Stimulated activated CD4-positive, alpha-beta T cell treated with anti-CD3 and anti-CD28 coated beads, Interleukin-12 subunit alpha, Interleukin-12 subunit beta, amount 100 ng/mL, for 4 hours (primary cell): Measurements from ENCODE around the gene SLC34A1.
A peak's percentile ranks its signal among the peaks of the same experiment; 100 is the strongest.
"Not testable (repeated sequence)": the region's sequence is repeated elsewhere in the genome, so short reads cannot be mapped to it uniquely, and the experiment has no call there.

Source experiments
- DNase-seq: peaks from one replicate; pipeline ENCODE4 v3.0.0-alpha.2; 2020

Gene SLC34A1, protein sequence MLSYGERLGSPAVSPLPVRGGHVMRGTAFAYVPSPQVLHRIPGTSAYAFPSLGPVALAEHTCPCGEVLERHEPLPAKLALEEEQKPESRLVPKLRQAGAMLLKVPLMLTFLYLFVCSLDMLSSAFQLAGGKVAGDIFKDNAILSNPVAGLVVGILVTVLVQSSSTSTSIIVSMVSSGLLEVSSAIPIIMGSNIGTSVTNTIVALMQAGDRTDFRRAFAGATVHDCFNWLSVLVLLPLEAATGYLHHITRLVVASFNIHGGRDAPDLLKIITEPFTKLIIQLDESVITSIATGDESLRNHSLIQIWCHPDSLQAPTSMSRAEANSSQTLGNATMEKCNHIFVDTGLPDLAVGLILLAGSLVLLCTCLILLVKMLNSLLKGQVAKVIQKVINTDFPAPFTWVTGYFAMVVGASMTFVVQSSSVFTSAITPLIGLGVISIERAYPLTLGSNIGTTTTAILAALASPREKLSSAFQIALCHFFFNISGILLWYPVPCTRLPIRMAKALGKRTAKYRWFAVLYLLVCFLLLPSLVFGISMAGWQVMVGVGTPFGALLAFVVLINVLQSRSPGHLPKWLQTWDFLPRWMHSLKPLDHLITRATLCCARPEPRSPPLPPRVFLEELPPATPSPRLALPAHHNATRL

DNA sequence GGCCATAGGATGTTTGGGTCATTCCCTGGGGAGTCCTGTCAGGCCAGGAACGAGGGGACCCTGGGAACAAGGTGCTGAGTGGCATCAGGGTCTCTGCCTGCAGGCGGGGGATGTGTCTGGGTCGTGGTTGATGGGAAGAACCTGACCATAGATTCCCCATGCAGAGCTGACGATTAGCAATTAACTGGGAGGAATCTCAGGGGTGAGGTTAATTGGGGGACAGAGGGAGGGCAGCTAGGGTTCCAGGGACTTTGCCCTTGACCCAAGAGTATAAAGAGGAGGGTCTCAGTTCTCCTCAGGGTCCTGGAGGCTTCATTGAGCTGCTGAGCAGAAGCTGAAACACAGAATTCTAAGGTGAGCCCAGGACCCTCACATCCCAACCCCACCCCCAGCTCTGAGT, at the start of gene SLC34A1:
SLC34A1 (plus strand) TSS at position 301 of the 400 bp plus-strand sequence. CDS start 1,308 bp downstream, outside the sequence.
- no peak for DNase-seq

DNA sequence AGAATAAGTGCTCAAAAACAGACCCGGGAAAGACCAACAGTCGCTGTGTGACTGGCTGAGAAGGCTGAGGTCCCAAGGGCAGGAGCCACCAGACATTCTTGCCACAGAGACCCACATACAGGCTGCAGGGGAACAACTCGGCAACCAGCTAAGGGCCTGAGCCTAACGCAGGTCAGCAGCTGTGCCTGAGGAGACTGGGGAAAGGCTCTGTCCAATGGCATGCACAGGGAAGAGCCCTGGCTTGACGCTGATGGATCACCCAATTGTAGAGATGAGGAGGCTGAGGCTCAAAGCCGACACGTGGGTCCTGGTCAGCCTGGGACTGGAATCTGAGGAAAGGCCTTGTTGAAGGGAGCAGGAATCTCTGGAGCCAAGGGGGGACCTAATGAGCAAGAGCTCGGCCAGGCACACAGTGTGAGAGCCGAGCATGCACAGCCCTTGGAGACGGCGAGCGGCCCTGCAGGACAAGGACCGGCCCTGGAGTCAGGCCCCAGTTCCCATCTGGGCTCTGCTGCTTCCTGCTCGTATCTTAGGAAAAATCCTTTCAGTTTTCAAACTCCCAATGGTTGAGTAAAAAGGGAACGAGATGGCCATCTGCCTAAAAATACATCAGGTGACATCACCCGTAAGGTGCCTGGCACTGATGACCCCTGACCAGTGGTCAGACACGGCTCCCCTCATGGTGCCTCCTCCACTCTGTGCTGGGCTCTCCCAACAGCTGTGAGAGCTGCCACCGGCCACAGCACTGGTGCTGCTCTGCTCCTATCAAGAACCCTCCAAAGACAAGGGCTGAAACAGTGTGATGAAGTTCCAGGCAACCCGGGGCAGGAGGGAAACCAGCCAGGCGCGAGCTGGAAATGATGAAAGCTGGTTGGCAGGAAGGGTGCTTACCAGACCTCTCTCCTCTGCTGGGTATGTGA, 49.2 kb upstream of the SLC34A1 start:
- DNase-seq: no peak

DNA sequence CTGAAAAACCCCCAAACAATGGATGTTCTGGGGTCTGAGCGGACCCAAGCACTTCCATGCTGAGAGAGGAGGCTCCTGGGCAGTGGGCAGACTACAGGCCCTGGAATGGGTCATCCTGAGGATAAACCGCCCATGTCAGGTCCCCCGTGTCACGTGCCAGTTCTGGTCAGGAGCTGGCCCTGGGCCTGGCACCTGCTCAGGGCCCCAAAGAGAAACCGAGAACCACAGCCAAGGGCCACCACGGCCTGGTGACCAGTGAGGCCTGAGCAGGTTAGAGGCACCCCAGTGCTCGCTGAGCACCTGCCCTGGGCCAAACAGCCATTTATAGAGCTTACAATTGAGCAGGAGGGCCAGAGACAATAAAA, 48.6 kb upstream of the SLC34A1 start:
- DNase-seq: no peak

DNA sequence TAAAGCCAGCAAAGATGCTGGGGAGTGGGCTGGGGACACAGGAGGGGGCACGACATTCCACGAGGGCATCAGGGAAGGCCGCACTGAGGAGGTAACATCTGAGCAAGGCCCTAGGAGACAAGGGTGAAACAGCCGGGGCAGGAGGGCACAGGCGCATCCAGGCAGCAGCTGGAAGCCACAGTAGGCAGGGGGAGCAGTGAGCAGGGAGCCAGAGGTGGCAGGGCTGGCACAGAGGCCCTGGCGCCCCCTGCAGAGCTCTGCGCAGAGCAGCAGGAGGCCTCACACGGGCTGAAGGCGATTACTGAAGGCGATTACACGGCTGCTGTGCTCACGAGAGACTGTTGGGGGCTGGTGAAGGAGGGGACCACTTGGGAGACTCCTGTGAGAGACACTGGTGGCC, 48.1 kb upstream of the SLC34A1 start:
- no peak for DNase-seq

DNA sequence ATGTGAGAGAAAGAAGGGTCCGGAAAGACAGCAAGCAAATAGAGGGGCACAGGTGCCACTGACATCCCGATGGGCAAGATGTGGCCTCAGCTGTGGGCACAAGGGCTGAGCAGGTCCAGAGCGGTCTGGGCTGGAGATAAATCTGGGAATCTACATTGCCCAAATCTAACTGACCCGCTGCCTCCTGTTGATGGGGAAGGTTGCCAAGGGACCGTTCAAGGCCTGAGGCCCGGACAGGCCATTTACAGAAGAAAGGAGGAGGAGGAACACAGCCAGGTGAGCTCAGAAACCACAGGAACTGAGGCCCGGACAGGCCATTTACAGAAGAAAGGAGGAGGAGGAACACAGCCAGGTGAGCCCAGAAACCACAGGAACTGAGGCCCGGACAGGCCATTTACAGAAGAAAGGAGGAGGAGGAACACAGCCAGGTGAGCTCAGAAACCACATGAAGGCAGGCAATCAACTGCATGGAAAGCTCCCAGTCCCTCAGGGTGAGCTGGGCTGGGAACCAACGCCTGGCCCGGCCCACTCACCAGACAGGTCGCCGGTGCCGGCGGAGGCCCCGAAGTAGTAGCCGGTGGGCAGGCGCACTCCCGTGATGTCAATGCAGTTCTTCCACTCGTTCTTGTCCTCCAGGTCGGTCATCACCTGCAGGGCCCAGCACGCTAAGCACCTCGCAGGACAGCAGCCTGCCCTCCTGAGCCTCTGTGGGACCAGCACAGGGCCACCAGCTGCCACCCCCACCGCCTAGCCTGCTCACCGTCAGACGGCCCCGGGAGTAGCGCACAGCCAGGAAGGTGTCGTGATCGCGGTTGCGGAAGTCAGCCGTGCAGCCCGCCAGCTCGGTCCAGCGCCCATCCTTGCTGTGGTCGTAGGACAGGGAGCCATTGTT, 47.4 kb upstream of the SLC34A1 start:
- DNase-seq: no peak

DNA sequence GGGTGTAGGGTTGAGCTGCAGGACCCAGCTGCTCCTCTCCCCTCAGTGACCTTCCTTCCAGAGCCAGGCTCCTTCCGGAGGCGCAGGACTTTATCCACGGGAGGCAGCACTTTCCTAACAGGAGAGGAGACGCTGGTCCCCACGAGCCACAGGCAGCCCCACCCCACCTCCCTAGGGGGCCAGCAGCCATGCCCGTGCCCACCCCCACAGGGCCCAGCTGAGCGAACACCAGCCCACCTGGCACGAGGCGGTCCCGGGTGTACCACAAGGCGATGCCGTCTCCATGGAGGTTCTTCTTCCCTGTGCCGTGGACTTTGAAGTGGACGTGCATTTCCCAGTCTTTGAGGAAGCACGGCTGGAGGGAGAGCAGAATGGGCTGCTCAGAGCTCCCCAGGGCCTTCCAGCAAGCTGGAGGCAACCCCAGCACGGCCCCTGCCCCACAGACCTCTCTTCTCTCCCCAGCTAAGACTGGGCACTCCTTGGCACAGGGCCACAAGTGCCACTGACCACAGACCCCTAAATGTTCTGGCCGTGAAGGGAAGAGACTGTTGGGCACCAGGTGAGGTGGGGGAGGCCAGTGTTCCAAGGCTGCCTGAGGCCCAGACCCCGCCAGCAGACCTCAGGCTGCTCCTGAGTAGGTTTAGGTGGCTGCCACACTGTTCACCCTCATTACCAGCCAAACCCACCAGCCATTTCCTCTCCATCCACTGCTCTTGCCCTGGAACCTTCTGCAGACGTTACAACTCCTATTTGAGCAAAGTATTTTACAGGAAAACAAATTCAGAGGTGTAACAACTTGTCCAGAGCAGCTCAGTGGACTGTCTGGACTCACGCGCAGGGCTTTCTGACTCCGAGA, 45.8 kb upstream of the SLC34A1 start:
- no peak for DNase-seq

DNA sequence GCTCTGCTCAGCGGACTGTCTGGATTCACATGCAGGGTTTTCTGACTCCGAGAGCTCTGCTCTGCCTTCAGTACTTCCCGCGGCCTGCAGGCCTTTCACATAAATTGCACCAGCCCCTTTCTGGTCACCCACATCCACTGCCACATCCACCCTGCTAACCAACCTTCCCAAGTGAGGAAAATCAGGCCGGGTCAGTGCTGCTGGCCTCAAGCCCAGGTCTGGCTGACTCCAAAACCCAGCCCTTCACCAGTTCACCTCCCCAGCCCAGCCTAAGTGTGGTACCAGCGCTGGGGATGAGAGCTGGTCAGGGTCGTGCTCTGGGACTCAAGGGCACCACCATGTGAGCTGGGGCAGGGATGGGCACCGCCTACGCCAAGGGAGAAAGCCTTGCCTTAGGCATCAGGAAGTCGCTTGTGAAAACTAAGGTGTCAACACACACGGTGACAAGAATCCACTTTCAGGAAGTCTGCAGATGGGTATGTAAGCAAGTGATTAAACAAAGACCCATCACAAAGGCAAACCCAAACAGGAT, 45.1 kb upstream of the SLC34A1 start:
- no peak for DNase-seq

DNA sequence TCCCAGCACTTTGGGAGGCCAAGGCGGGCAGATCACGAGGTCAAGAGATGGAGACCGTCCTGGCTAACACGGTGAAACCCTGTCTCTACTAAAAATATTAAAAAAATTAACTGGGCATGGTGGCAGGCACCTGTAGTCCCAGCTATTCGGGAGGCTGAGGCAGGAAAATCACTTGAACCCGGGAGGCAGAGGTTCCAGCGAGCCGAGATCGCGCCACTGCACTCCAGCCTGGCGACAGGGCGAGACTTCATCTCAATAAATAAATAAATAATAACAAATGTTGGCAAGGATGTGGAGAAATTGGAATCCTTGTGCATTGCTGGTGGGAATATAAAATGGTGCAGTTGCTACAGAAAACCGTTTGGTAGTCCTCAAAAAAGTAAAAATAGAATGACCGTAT, 41.2 kb upstream of the SLC34A1 start:
- DNase-seq: not testable (repeated sequence)

DNA sequence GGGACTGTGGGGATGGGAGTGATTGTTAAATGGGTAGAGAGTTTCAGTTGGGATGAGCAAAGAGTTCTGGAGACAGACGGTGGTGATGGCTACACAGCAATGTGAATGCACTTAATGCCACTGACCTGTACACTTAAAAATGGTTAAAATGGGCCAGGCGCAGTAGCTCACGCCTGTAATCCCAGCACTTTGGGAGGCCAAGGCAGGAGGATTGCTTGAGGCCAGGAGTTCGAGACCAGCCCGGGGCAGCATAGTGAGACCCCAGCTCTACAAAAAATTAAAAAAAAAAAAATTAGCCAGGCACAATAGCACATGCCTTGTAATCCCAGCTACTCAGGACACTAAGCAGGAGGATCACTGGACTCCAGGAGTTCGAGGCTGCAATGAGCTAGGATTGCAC, 40.5 kb upstream of the SLC34A1 start:
- DNase-seq: no peak

DNA sequence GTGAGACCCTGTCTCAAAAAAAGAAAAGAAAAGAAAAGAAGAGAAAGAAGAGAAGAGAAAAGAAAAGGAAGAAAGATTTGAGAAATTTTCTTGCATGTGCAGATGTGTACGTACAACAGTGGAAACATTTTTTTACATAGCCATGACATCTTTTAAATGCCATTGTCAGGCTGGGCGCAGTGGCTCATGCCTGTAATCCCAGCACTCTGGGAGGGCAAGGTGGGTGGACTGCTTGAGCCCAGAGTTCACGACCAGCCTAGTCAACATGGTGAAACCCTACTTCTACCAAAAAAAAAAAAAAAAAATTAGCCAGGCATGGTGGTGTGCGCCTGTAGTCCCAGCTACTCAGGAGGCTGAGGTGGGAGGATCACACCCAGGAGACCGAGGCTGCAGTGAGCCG, 39.3 kb upstream of the SLC34A1 start:
- DNase-seq: no peak

DNA sequence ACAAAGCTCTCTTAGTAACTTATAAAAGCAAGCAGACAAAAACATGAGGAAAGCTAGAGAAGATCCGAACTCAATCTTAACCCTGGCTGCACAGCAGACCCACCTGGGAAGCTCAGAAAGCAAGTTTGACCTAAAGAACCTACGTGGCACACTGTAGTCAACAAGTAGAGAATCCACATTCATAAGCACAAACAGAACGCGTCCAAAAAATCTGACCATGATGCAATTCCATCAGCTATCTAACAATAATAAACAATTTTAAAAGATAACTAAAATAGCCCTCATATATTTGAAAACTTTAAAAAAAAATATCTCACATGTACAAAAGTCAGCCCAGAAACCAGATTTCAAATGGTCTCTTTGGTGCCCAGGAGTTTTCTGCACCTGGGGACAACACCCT, 37.4 kb upstream of the SLC34A1 start:
- no peak for DNase-seq

DNA sequence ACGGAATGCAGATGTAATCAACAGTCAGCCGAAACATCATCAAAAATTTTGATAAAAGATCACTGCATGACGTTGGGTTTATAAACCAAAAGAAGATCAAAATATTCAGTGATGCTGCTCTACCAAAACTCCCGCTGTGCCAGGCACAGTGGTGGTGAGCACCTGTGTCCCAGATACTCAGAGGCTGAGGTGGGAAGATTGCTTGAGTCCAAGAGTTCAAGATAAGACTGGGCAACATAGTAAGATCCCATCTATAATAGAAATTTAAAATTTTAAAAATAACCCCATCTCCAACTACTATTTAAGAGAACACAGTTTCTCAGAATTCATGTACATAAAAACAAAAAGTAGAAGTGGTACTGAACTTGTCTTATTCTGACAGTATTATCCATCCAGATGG, 36.5 kb upstream of the SLC34A1 start:
- no peak for DNase-seq

DNA sequence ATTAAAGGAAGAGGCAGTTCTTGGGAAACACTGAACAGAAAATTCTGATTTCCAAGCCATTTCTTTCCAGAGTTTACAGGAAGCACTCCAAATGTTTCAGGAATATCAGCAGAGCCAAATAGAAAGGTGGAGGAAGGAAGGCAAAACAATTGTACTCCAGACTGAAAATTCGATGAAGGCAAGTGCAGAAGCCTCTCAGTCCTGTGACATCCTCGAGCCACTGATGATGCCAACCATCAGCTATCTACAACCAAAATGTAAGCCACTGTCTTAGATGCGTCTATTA, 34.9 kb upstream of the SLC34A1 start:
- no peak for DNase-seq

DNA sequence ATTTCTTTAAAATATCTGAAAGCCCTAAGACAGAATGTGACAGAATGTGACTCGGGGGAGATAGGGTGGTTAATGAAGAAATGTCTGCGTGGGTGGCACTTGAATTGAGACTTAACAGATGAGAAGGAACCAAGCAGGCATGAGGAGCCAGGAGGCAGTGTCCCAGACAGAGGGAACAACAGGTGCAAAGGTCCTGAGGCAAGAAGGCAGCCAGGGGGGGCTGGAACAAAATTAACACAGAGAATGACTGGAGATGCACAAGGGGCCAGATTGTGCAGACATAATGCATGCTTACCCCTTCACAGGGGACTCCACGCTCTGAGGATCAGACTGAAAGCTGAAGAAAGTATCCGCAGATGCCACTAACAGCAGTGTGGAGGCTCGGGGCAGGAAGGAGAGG, 34.5 kb upstream of the SLC34A1 start:
- DNase-seq: no peak

DNA sequence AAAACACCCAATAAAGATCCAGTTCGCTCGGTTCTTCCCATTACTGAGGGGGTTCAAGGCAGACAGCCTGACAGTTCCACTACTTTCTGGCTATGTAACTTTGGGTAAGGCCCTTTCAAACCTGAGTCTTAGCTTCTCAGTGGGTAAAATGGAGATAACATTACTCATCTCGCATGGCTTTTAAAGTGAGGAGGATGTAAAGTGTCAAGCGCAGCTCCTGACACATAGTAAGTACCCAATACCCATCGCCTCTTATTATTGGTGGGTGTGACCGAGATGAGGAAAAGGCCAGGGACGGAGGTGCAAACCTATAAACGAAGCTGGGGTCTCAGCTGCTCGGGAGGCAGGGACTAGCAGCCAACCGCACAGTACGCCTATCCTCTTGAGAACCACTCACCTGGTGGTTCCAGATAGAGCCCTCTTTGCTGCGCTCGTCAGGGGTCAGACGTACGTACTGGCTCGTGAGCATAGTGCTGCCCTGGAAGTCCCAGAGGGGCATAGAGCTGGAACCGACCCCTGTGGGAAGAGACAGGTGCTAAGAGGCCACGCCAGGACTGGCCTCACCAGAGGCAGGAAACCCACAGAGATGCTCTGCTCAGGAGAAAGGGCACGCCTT, 33.4 kb upstream of the SLC34A1 start:
- no peak for DNase-seq

DNA sequence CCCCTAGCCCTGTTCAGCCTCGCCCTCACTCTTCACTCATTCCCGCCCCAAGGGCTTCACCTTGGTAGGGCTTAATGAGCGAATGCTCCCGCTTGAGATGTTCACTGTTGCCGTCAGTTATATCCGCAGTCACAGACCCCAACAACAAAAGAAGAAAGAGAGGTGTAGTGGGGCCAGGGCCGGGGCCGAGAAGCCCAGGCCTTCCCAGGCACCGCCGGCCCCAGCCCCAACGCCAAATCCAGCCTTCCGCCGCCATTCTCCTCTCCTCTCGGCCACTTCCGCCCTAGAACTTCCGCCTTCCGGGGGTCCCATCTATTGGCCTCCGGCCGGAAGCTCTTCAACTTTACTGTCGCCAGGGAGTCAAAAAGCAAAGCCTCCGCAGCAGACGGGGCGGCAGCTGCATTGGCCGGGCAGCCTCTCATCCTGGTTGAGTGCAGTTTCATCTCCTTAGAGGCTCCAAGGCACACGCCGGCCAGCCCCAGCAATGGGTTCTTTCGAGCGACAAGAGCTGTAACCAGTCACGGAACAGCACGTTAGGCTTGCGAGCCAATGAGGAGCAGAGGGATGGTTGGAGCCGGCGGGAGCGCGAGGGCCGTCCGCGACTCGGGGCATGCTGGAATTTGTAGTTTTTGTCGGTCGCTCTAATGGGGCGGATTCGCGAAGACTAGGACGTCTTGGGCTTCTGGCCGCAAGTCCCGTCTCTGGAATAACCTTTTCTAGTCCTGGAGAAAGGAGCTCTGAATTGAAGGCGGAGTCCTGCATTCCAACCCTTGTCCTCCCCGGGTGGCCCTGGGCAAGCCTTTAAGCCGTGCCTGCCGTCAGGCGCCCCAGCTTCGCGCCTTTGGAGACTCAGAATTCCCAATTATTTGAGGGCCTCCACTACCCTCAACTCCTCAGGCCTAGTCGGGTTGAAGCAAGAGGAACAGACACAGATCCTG, 32.6 kb upstream of the SLC34A1 start, which contains the start of gene LMAN2:
LMAN2 (minus strand) TSS at position 277 of the 938 bp plus-strand sequence; CDS start at position 256, 21 bp downstream.
- DNase-seq: peak; percentile 82

DNA sequence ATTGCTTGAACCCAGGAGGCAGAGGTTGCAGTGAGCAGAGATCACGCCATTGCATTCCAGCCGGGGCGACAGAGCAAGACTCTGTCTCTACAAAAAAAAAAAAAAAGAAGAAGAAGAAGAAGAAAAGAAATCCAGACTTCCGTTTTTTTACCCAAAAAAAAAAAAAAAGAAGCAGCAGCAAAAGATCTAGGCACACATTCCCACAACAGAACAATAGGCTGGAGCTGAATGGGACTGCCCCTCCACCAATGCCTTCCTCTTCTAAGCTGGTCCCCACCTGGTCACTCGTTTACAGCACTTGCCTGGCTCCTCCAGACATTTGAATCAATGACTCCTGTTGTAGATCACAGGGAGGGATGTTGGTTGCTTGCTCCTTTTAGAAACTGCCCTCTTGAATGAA, 31.1 kb upstream of the SLC34A1 start:
- no peak for DNase-seq

DNA sequence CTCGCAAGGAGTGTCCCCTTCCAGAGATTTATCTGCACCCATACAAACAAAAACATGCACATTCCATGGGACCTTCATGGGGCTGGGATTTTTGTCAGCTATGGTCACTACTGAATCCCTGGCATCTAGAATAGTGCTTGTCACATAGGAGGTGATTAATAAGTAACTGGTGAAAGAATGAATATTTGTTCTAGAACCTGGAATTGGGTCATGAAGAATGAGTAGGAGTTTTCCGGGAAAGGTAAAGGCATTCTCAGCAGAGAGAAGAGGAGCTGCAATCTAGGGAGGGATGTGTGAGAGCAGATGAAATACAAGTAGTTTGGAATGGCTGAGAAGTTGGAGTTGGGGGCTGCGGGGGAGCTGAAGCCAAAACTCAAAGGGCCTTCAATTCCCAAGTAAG, 30.0 kb upstream of the SLC34A1 start:
- DNase-seq: no peak

DNA sequence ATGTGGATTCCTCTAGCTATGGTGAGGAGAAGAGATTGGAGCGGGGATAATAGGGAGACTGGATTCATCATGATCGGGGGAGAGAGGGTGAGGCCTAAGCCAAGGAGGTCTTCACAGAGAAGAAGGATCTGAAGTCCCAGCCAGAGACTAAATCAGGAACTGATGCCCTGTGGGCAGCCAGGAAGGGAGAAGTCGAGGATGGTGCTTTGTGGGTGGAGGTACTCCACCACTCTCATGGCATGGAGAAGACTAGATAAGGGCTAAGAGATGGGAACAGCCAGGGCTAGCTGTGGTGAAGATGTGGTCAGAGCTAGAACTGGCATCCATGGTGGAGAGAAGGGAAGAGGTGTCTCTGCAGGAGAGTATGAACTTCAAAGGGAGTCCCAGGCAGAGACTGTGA, 29.5 kb upstream of the SLC34A1 start:
- DNase-seq: no peak
